Measurements from ENCODE around the gene NUMB. TPM values are rescaled to one million over a fixed set of nuclear protein-coding genes. Genes with fewer than 3 reads are reported as not detected.

Gene NUMB
- total and polyA plus RNA-seq, 2 of the 13 experiments (the other 11 are each of a cell fraction or from before 2014, with no cell fraction given): 20.3 to 71.1 TPM

- TF ChIP-seq, protein P1, sequence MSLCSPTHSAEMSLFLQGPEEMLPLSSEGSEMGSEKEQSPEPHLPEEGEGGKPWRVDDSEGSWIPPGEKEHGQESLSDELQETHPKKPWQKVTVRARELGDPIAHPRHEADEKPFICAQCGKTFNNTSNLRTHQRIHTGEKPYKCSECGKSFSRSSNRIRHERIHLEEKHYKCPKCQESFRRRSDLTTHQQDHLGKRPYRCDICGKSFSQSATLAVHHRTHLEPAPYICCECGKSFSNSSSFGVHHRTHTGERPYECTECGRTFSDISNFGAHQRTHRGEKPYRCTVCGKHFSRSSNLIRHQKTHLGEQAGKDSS (CRISPR knock-in tag; IDR thresholded peaks at IDR 0.05; ENCODE audit: borderline replicate concordance, low read depth): peak; percentile 93
- TF ChIP-seq AGO1 (IDR thresholded peaks at IDR 0.05; ENCODE audit: low read depth, low read length, poor library complexity, severe bottlenecking) (no peak), ZNF274 (CRISPR knock-in tag; IDR thresholded peaks at IDR 0.05) (no peak), ZNF232 (CRISPR knock-in tag; IDR thresholded peaks at IDR 0.05; ENCODE audit: borderline replicate concordance) (peak; percentile 91; the same call in 1 of the 2 replicates), NFYB (CRISPR knock-in tag; IDR thresholded peaks at IDR 0.05) (peak; percentile 74), KLF15 (CRISPR knock-in tag; IDR thresholded peaks at IDR 0.05; ENCODE audit: borderline replicate concordance) (no peak; the same call in 1 of the 2 replicates), ZNF501 (CRISPR knock-in tag; IDR thresholded peaks at IDR 0.05) (peak; percentile 89), ZBTB46 (CRISPR knock-in tag; IDR thresholded peaks at IDR 0.05; ENCODE audit: borderline replicate concordance) (peak; percentile 35; the same call in 1 of the 2 replicates), CHD4 (IDR thresholded peaks at IDR 0.05; ENCODE audit: borderline replicate concordance, low read length) (no peak), HOMEZ (CRISPR knock-in tag; IDR thresholded peaks at IDR 0.05; ENCODE audit: low read depth) (peak; percentile 62; the same call in 1 of the 2 replicates), ARHGAP35 (CRISPR knock-in tag; IDR thresholded peaks at IDR 0.05; ENCODE audit: borderline replicate concordance) (no peak), RELA (CRISPR knock-in tag; IDR thresholded peaks at IDR 0.05) (no peak), ZNF260 (CRISPR knock-in tag; IDR thresholded peaks at IDR 0.05; ENCODE audit: borderline replicate concordance, low read depth) (no peak), LRRFIP1 (CRISPR knock-in tag; conservative IDR thresholded peaks at IDR 0.05) (no peak), MIER2 (CRISPR knock-in tag; IDR thresholded peaks at IDR 0.05) (0 out of 2 replicates have a peak, but pooled peaks have one; percentile 9), SCMH1 (CRISPR knock-in tag; IDR thresholded peaks at IDR 0.05; ENCODE audit: borderline replicate concordance) (no peak), BORCS8-MEF2B (CRISPR knock-in tag; IDR thresholded peaks at IDR 0.05) (0 out of 2 replicates have a peak, but pooled peaks have one; percentile 31), NFIC (IDR thresholded peaks at IDR 0.05; ENCODE audit: low read length) (peak; percentile 76), HNRNPK (IDR thresholded peaks at IDR 0.05; ENCODE audit: low read depth, low read length, poor library complexity, severe bottlenecking) (peak; percentile 62), ZNF772 (CRISPR knock-in tag; IDR thresholded peaks at IDR 0.05) (peak; percentile 62; the same call in 1 of the 2 replicates), MEIS1 (CRISPR knock-in tag; IDR thresholded peaks at IDR 0.05; ENCODE audit: borderline replicate concordance) (no peak), RAD21 (CRISPR knock-in tag; IDR thresholded peaks at IDR 0.05) (peak; percentile 27; the same call in 1 of the 2 replicates)
Measured at GRCh38 chr14:73462048-73462715, 3.8 kb upstream of the NUMB start (continued).
